Measurements from ENCODE around the gene GRXCR2. TPM values are rescaled to one million over a fixed set of nuclear protein-coding genes. Genes with fewer than 3 reads are reported as not detected.

The GRXCR2 gene
- total and polyA plus RNA-seq, 2 of the 13 experiments (the other 11 are each of a cell fraction or from before 2014, with no cell fraction given) = not detected

- H4K20me1 ChIP-seq (ENCODE audit: insufficient read depth, low read length) = no peaks in the 10 kb centered on the region
- H3K9me3 ChIP-seq (ENCODE audit: low read length) = no peaks in the 10 kb centered on the region
- no peaks in the 10 kb centered on the region for H3K79me2 ChIP-seq (ENCODE audit: insufficient read depth, low read length)
- BruUV-seq (replicated peaks) = no TSS peak
- no peak overlapping the region for H3K9ac ChIP-seq (ENCODE audit: insufficient read depth, low read depth, low read length)
- no peak overlapping the region for H3K4me3 ChIP-seq (replicated peaks in 1 of 3; ENCODE audit: insufficient read depth in 1 of 3, low read depth in 2 of 3, low read length in 3 of 3)
- no peak for FAIRE-seq
- intact Hi-C loops (cut with micrococcal nuclease; ENCODE audit: unreplicated experiment) = no loop called here
- no peak overlapping the region for H2AFZ ChIP-seq (ENCODE audit: low read length)
- 24% methylated on average over 6 of the region's 6 CpGs for WGBS (ENCODE audit: low lambda C conversion rate)
- no peak overlapping the region for H3K27ac ChIP-seq (ENCODE audit: extremely low read length, insufficient read depth, low read length)
- no peak for DNase-seq (ENCODE audit: low spot score)
- ATAC-seq = peak; percentile 73
- H3K27me3 ChIP-seq (ENCODE audit: control insufficient read depth in 1 of 2, insufficient read depth in 2 of 2, low read length in 2 of 2) = 0 out of 5 replicates have a peak, but pooled peaks cover 0 to 1% of the 10 kb centered on the region in 2 experiments
- ChIA-PET POLR2A (no interaction called here), CTCF (ENCODE audit: low intra/inter-chr PET ratio, low total read pairs) (no interaction called here)
- in situ Hi-C loops (cut with HindIII; ENCODE audit: extremely low pct_ligation_motif_present, low pct_unique_long_range_greater_than_20kb) = no loop called here
- no peak overlapping the region for H3K4me2 ChIP-seq (ENCODE audit: low read depth, low read length)
- peaks cover 17% of the 10 kb centered on the region for H3K4me1 ChIP-seq (ENCODE audit: insufficient read depth, low read length)
- no peaks in the 10 kb centered on the region for H3K36me3 ChIP-seq (replicated peaks in 1 of 2; ENCODE audit: control insufficient read depth in 1 of 2, insufficient read depth in 2 of 2, low read length in 2 of 2)
- TF ChIP-seq, protein P1, sequence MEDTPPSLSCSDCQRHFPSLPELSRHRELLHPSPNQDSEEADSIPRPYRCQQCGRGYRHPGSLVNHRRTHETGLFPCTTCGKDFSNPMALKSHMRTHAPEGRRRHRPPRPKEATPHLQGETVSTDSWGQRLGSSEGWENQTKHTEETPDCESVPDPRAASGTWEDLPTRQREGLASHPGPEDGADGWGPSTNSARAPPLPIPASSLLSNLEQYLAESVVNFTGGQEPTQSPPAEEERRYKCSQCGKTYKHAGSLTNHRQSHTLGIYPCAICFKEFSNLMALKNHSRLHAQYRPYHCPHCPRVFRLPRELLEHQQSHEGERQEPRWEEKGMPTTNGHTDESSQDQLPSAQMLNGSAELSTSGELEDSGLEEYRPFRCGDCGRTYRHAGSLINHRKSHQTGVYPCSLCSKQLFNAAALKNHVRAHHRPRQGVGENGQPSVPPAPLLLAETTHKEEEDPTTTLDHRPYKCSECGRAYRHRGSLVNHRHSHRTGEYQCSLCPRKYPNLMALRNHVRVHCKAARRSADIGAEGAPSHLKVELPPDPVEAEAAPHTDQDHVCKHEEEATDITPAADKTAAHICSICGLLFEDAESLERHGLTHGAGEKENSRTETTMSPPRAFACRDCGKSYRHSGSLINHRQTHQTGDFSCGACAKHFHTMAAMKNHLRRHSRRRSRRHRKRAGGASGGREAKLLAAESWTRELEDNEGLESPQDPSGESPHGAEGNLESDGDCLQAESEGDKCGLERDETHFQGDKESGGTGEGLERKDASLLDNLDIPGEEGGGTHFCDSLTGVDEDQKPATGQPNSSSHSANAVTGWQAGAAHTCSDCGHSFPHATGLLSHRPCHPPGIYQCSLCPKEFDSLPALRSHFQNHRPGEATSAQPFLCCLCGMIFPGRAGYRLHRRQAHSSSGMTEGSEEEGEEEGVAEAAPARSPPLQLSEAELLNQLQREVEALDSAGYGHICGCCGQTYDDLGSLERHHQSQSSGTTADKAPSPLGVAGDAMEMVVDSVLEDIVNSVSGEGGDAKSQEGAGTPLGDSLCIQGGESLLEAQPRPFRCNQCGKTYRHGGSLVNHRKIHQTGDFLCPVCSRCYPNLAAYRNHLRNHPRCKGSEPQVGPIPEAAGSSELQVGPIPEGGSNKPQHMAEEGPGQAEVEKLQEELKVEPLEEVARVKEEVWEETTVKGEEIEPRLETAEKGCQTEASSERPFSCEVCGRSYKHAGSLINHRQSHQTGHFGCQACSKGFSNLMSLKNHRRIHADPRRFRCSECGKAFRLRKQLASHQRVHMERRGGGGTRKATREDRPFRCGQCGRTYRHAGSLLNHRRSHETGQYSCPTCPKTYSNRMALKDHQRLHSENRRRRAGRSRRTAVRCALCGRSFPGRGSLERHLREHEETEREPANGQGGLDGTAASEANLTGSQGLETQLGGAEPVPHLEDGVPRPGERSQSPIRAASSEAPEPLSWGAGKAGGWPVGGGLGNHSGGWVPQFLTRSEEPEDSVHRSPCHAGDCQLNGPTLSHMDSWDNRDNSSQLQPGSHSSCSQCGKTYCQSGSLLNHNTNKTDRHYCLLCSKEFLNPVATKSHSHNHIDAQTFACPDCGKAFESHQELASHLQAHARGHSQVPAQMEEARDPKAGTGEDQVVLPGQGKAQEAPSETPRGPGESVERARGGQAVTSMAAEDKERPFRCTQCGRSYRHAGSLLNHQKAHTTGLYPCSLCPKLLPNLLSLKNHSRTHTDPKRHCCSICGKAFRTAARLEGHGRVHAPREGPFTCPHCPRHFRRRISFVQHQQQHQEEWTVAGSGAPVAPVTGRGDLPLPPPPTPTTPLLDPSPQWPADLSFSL (CRISPR knock-in tag; IDR thresholded peaks at IDR 0.05) = no peak
- TF ChIP-seq TRIM22 (IDR thresholded peaks at IDR 0.05) = no peak
- TF ChIP-seq MAZ (IDR thresholded peaks at IDR 0.05; ENCODE audit: borderline replicate concordance, low read depth, low read length) = no peak
- TF ChIP-seq MAZ (CRISPR knock-in tag; IDR thresholded peaks at IDR 0.05; ENCODE audit: low read depth) = no peak
- TF ChIP-seq, protein P2, sequence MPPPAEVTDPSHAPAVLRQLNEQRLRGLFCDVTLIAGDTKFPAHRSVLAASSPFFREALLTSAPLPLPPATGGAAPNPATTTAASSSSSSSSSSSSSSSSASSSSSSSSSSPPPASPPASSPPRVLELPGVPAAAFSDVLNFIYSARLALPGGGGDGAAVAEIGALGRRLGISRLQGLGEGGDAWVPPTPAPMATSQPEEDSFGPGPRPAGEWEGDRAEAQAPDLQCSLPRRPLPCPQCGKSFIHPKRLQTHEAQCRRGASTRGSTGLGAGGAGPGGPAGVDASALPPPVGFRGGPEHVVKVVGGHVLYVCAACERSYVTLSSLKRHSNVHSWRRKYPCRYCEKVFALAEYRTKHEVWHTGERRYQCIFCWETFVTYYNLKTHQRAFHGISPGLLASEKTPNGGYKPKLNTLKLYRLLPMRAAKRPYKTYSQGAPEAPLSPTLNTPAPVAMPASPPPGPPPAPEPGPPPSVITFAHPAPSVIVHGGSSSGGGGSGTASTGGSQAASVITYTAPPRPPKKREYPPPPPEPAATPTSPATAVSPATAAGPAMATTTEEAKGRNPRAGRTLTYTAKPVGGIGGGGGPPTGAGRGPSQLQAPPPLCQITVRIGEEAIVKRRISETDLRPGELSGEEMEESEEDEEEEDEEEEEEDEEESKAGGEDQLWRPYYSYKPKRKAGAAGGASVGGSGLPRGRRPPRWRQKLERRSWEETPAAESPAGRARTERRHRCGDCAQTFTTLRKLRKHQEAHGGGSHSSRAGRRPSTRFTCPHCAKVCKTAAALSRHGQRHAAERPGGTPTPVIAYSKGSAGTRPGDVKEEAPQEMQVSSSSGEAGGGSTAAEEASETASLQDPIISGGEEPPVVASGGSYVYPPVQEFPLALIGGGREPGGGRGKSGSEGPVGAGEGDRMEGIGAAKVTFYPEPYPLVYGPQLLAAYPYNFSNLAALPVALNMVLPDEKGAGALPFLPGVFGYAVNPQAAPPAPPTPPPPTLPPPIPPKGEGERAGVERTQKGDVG (CRISPR knock-in tag; IDR thresholded peaks at IDR 0.05; ENCODE audit: borderline replicate concordance) = no peak
- TF ChIP-seq, protein P3, sequence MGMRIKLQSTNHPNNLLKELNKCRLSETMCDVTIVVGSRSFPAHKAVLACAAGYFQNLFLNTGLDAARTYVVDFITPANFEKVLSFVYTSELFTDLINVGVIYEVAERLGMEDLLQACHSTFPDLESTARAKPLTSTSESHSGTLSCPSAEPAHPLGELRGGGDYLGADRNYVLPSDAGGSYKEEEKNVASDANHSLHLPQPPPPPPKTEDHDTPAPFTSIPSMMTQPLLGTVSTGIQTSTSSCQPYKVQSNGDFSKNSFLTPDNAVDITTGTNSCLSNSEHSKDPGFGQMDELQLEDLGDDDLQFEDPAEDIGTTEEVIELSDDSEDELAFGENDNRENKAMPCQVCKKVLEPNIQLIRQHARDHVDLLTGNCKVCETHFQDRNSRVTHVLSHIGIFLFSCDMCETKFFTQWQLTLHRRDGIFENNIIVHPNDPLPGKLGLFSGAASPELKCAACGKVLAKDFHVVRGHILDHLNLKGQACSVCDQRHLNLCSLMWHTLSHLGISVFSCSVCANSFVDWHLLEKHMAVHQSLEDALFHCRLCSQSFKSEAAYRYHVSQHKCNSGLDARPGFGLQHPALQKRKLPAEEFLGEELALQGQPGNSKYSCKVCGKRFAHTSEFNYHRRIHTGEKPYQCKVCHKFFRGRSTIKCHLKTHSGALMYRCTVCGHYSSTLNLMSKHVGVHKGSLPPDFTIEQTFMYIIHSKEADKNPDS (CRISPR knock-in tag; IDR thresholded peaks at IDR 0.05) = no peak
- TF ChIP-seq ZNF720 (CRISPR knock-in tag; IDR thresholded peaks at IDR 0.05) = no peak
- TF ChIP-seq ZNF652 (CRISPR knock-in tag; IDR thresholded peaks at IDR 0.05; ENCODE audit: borderline replicate concordance, low read depth) = no peak
- TF ChIP-seq CBFB (CRISPR knock-in tag; IDR thresholded peaks at IDR 0.05) = no peak
- no peak for TF ChIP-seq ZMYM2 (CRISPR knock-in tag; IDR thresholded peaks at IDR 0.05)
- TF ChIP-seq ZBTB3 (CRISPR knock-in tag; IDR thresholded peaks at IDR 0.05; ENCODE audit: borderline replicate concordance, low read depth) = no peak
- TF ChIP-seq KMT2A (CRISPR knock-in tag; IDR thresholded peaks at IDR 0.05) = no peak
These were observed 38.4 kb upstream of the GRXCR2 start for GRCh38 chr5:145911164-145911563.
